Fibroblast of skin of abdomen (primary cell): ENCODE results near the gene PSMB11. TPM values are rescaled to one million over a fixed set of nuclear protein-coding genes. Genes with fewer than 3 reads are reported as not detected.
"Not testable (repeated sequence)": the region's sequence is repeated elsewhere in the genome, so short reads cannot be mapped to it uniquely, and the experiment has no call there.

Experiments
- DNase-seq: peaks from one replicate; pipeline ENCODE4 v3.0.0-alpha.2; 2013
- polyA plus RNA-seq, 2 experiments: library from polyadenylated mRNA; unstranded; fragments of 120-200 nt; gene quantifications; one replicate each; pipeline ENCODE4 v1.2.1, GENCODE V29; 2013; ENCODE audit not compliant: insufficient read length in 2 of 2

PSMB11 gene
- not detected for polyA plus RNA-seq (2013, experiment 1 of 2; ENCODE audit: insufficient read length)
- polyA plus RNA-seq (2013, experiment 2 of 2; ENCODE audit: insufficient read length), result not detected

GRCh38 chr14:23042162-23042965, at the start of gene PSMB11:
Gene PSMB11 (plus strand): TSS chr14:23042212. CDS start chr14:23042226, 14 bp downstream.
- DNase-seq, result no peak

GRCh38 chr14:22993517-22993916, 48.5 kb upstream of the PSMB11 start:
- no peak for DNase-seq

- peak; percentile 68 for DNase-seq
These were observed 47.2 kb upstream of the PSMB11 start for GRCh38 chr14:22994762-22995275.

GRCh38 chr14:22995889-22996625, 46.0 kb upstream of the PSMB11 start:
- DNase-seq, result no peak

- peak; percentile 61 for DNase-seq
These were observed 45.0 kb upstream of the PSMB11 start for GRCh38 chr14:22996768-22997654.

- DNase-seq, result no peak
These were observed 44.2 kb upstream of the PSMB11 start for GRCh38 chr14:22997676-22998323.

GRCh38 chr14:22998329-22999012, 43.5 kb upstream of the PSMB11 start:
- DNase-seq, result no peak

- no peak for DNase-seq
These were observed 41.2 kb upstream of the PSMB11 start for GRCh38 chr14:23000860-23001259.

GRCh38 chr14:23002592-23002991, 39.4 kb upstream of the PSMB11 start:
- DNase-seq, result no peak

- not testable (repeated sequence) for DNase-seq
These were observed 37.7 kb upstream of the PSMB11 start for GRCh38 chr14:23004274-23004673.

GRCh38 chr14:23005451-23006187, 36.4 kb upstream of the PSMB11 start:
- no peak for DNase-seq

- no peak for DNase-seq
These were observed 35.9 kb upstream of the PSMB11 start for GRCh38 chr14:23006188-23006534.

GRCh38 chr14:23006544-23007419, 35.2 kb upstream of the PSMB11 start:
- DNase-seq, result peak; percentile 98

- DNase-seq, result peak; percentile 26
These were observed 33.2 kb upstream of the PSMB11 start for GRCh38 chr14:23008831-23009230.

- DNase-seq, result no peak
These were observed 32.5 kb upstream of the PSMB11 start for GRCh38 chr14:23009483-23009938.

- peak; percentile 67 for DNase-seq
These were observed 31.9 kb upstream of the PSMB11 start, which contains the start of gene C14orf93 for GRCh38 chr14:23009939-23010726. Gene C14orf93 (minus strand): TSS chr14:23010143. CDS start chr14:22999023, 11,120 bp downstream.

- no peak for DNase-seq
These were observed 28.8 kb upstream of the PSMB11 start for GRCh38 chr14:23013054-23013748.

GRCh38 chr14:23013749-23014054, 28.3 kb upstream of the PSMB11 start:
- DNase-seq, result not testable (repeated sequence)
